Uterus (tissue), 4 donors: Measurements from ENCODE around the gene NHERF1. TPM values are rescaled to one million over a fixed set of nuclear protein-coding genes. Genes with fewer than 3 reads are reported as not detected.

ENCODE experiments used
- DNase-seq, 2 donors: peaks; one replicate each; pipeline ENCODE4 v3.0.0-alpha.2; 2019 to 2020
- H3K27ac ChIP-seq, 2 donors: fragments of 200-600 bp; sonication (generic); 1 replicate in 1 of 2; 2 replicates in 1 of 2; pipeline ENCODE4 v1.5.1; 2016 to 2018
- H3K27me3 ChIP-seq, 2 donors: fragments of 200-600 bp; sonication (generic); one replicate each; pipeline ENCODE4 v1.5.1; 2018 to 2019; ENCODE audit warnings: control low read depth in 1 of 2
- H3K36me3 ChIP-seq, 2 donors: fragments of 200-600 bp; sonication (generic); one replicate each; pipeline ENCODE4 v1.5.1; 2019; ENCODE audit warnings: control low read depth in 1 of 2
- H3K4me1 ChIP-seq, 2 donors: fragments of 200-600 bp; sonication (generic); one replicate each; pipeline ENCODE4 v1.5.1; 2018 to 2019; ENCODE audit warnings: control low read depth in 1 of 2
- H3K4me3 ChIP-seq, 2 donors: fragments of 200-600 bp; sonication (generic); 1 replicate in 1 of 2; 2 replicates in 1 of 2; pipeline ENCODE4 v1.5.1; 2018 to 2019; ENCODE audit warnings: mild to moderate bottlenecking in 1 of 2
- H3K9me3 ChIP-seq, 2 donors: fragments of 200-600 bp; sonication (generic); one replicate each; pipeline ENCODE4 v1.5.1; 2019; ENCODE audit warnings: control low read depth in 1 of 2
- CTCF ChIP-seq, 4 experiments: fragments of 200-600 bp in 2 of 4; fragments of 450-650 bp in 2 of 4; sonication (generic) in 2 of 4; IDR thresholded peaks; one replicate each; pipeline ENCODE4 v1.5.1; 2016 to 2019; ENCODE audit warnings: antibody characterized with exemption in 4 of 4, mild to moderate bottlenecking in 2 of 4, moderate library complexity in 1 of 4
- POLR2A ChIP-seq, 2 donors: fragments of 450-650 bp; IDR thresholded peaks; one replicate each; pipeline ENCODE4 v1.6.1; 2016; ENCODE audit warnings: antibody characterized with exemption in 2 of 2, mild to moderate bottlenecking in 1 of 2, moderate library complexity in 1 of 2
- intact Hi-C: fragments of 100-400 bp; cut with DNase I; formaldehyde crosslinking; loops from one replicate; pipeline ENCODE4 v1.15.1; 2023; ENCODE audit warnings: low total_unique reads
- total RNA-seq, 4 donors: library from RNA; depleted of rRNA in 3 of 4; stranded (reverse); fragments of >200 nt in 3 of 4; gene quantifications; one replicate each; pipeline versions ENCODE4 v1.1.0 to v1.2.4, GENCODE V29; 2014 to 2023
- donor health status: DM: yes; HTN: yes; CAD: no.

NHERF1 gene
- total RNA-seq, 4 donors from 2014 or later: 3.3 to 16.9 (median 12.0) TPM

GRCh38 chr17:74704544-74704943 is 43.9 kb upstream of the NHERF1 start:
- DNase-seq: no peak

GRCh38 chr17:74711058-74711824 is 37.2 kb upstream of the NHERF1 start:
- no peaks in the 10 kb centered on the region for H3K9me3 ChIP-seq
- intact Hi-C loops: no loop called here
- TF ChIP-seq POLR2A (IDR thresholded peaks at IDR 0.05) (no peak), CTCF (IDR thresholded peaks at IDR 0.05) (no peak)
- no peak overlapping the region for H3K4me3 ChIP-seq
- no peaks in the 10 kb centered on the region for H3K27me3 ChIP-seq
- H3K4me1 ChIP-seq: no peaks in the 10 kb centered on the region
- no peaks in the 10 kb centered on the region for H3K36me3 ChIP-seq
- H3K27ac ChIP-seq: no peak overlapping the region
- DNase-seq: no peak

More at GRCh38 chr17:74704544-74704943, 43.9 kb upstream of the NHERF1 start:
- Histone ChIP-seq H3K27me3 (no peaks in the 10 kb centered on the region), H3K4me3 (no peak overlapping the region), H3K36me3 (no peaks in the 10 kb centered on the region), H3K4me1 (no peaks in the 10 kb centered on the region), H3K27ac (no peak overlapping the region), H3K9me3 (no peaks in the 10 kb centered on the region)
- intact Hi-C loops: no loop called here
- TF ChIP-seq CTCF (IDR thresholded peaks at IDR 0.05) (no peak), POLR2A (IDR thresholded peaks at IDR 0.05) (no peak)

GRCh38 chr17:74712301-74712700 is 36.1 kb upstream of the NHERF1 start:
- Histone ChIP-seq H3K27me3 (no peaks in the 10 kb centered on the region), H3K4me3 (no peak overlapping the region)

GRCh38 chr17:74712756-74713155 is 35.7 kb upstream of the NHERF1 start, which contains the start of gene CD300LF:
CD300LF (minus strand) TSS chr17:74712923; CDS start chr17:74712866, 57 bp downstream.
- no peaks in the 10 kb centered on the region for H3K27me3 ChIP-seq
- H3K27ac ChIP-seq: no peak within 1 kb of the TSS
- intact Hi-C loops: no loop called here
- H3K4me3 ChIP-seq: no peak within 1 kb of the TSS
- no peak for DNase-seq
- no peak for TF ChIP-seq POLR2A (IDR thresholded peaks at IDR 0.05)
- no peak for TF ChIP-seq CTCF (IDR thresholded peaks at IDR 0.05)
- H3K36me3 ChIP-seq: no peaks in the 10 kb centered on the region
- no peaks in the 10 kb centered on the region for H3K4me1 ChIP-seq
- no peaks in the 10 kb centered on the region for H3K9me3 ChIP-seq

More at GRCh38 chr17:74712301-74712700, 36.1 kb upstream of the NHERF1 start:
- Histone ChIP-seq H3K9me3 (no peaks in the 10 kb centered on the region), H3K36me3 (no peaks in the 10 kb centered on the region), H3K27ac (no peak overlapping the region), H3K4me1 (no peaks in the 10 kb centered on the region)
- TF ChIP-seq POLR2A (IDR thresholded peaks at IDR 0.05) (no peak), CTCF (IDR thresholded peaks at IDR 0.05) (no peak)
- intact Hi-C loops: no loop called here
- no peak for DNase-seq

GRCh38 chr17:74713171-74713755 is 35.2 kb upstream of the NHERF1 start:
- no peaks in the 10 kb centered on the region for H3K36me3 ChIP-seq
- intact Hi-C loops: no loop called here
- no peak overlapping the region for H3K4me3 ChIP-seq
- H3K9me3 ChIP-seq: no peaks in the 10 kb centered on the region
- no peak for TF ChIP-seq CTCF (IDR thresholded peaks at IDR 0.05)
- no peak for TF ChIP-seq POLR2A (IDR thresholded peaks at IDR 0.05)
- H3K27me3 ChIP-seq: no peaks in the 10 kb centered on the region
- H3K27ac ChIP-seq: no peak overlapping the region
- DNase-seq: no peak
- H3K4me1 ChIP-seq: no peaks in the 10 kb centered on the region
